HL-60 (cell line): ENCODE measurements around the gene WDR7.

Source experiments
- DNase-seq, 2 experiments: peaks; one replicate each; pipeline ENCODE4 v3.0.0-alpha.2; 2010 to 2020; ENCODE audit warnings: low read depth in 1 of 2, low spot score in 1 of 2
- H3K27ac ChIP-seq: fragments of 250-450 bp; sonication (Bioruptor Pico); replicated peaks from 2 replicates; pipeline ENCODE4 v1.5.1; 2020; ENCODE audit warnings: mild to moderate bottlenecking, moderate library complexity
- H3K27me3 ChIP-seq: fragments of 250-450 bp; sonication (Bioruptor Pico); 2 replicates; pipeline ENCODE4 v1.5.1; 2021; ENCODE audit warnings: mild to moderate bottlenecking, moderate library complexity; ENCODE audit not compliant: insufficient read depth, poor library complexity, severe bottlenecking
- H3K4me3 ChIP-seq: replicated peaks from 2 replicates; pipeline ENCODE4 v1.5.1; 2011; ENCODE audit warnings: mild to moderate bottlenecking, control low read depth, low read length; ENCODE audit not compliant: insufficient read depth
- CTCF ChIP-seq: IDR thresholded peaks from one replicate; pipeline ENCODE4 v1.5.1; 2011; ENCODE audit warnings: low read length, control low read depth, inconsistent platforms; ENCODE audit not compliant: insufficient read depth
- GABPA ChIP-seq: IDR thresholded peaks from 2 replicates; pipeline ENCODE4 v1.6.1; 2012; ENCODE audit warnings: low read depth
- POLR2AphosphoS5 ChIP-seq: IDR thresholded peaks from 2 replicates; pipeline ENCODE4 v1.6.1; 2012; ENCODE audit warnings: low read depth
- REST ChIP-seq: IDR thresholded peaks from 2 replicates; pipeline ENCODE4 v1.6.1; 2012; ENCODE audit warnings: low read depth; ENCODE audit not compliant: insufficient replicate concordance
- SPI1 ChIP-seq: IDR thresholded peaks from 2 replicates; pipeline ENCODE4 v1.6.1; 2012; ENCODE audit warnings: low read depth, mild to moderate bottlenecking, borderline replicate concordance

The WDR7 gene

DNA sequence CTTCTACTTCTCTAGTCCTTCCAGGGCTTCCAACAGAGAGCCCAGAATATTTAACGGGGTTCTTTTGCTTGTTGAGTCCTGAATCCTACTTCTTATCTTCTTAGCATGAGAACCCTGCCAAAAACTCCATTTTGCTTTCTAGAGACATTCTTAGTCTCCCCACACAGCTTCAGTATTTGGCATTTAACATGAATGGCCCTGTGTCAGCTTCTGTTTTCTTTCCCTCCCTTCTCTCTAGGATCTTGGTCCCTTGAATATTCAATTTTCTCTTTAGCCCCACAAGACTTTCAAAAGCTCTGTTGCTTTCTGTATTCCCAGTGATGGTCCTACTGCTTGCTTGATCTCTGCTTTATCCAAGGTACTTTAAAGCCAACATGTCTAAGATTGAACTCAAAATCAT lies 89.5 kb downstream of the WDR7 start:
- no peak for TF ChIP-seq GABPA
- Histone ChIP-seq H3K4me3 (no peak overlapping the region), H3K27ac (no peak overlapping the region), H3K27me3 (no peaks in the 10 kb centered on the region)
- no peak for DNase-seq

DNA sequence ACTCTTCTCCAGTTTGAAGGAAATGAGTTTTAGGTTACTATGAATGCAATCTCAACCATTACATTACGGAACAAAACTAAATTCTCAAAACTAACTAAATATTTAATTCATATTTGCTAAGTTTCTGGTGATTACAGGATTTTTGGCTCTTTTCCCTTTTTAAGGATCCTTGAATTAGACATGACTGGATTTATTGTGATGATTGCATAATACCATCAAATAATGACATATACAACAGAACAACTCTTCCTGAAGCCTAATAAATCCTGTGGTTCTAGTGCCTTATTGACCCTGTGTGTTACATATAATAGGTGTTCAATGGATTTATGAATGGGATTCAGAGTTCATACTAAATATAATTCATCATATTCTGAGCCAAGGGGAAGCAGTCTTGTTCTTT lies 90.5 kb downstream of the WDR7 start:
- no peak for TF ChIP-seq POLR2AphosphoS5
- no peak for TF ChIP-seq GABPA
- TF ChIP-seq REST, result no peak
- TF ChIP-seq SPI1, result no peak
- TF ChIP-seq CTCF, result no peak
- Histone ChIP-seq H3K4me3 (no peak overlapping the region), H3K27ac (no peak overlapping the region), H3K27me3 (no peaks in the 10 kb centered on the region)
- no peak for DNase-seq

GRCh38 chr18:56743115-56743514 lies 92.0 kb downstream of the WDR7 start:
- TF ChIP-seq POLR2AphosphoS5, result no peak
- TF ChIP-seq CTCF, result no peak
- TF ChIP-seq GABPA, result no peak
- no peak for TF ChIP-seq SPI1
- no peak for TF ChIP-seq REST
- DNase-seq, result no peak
- Histone ChIP-seq H3K27ac (no peak overlapping the region), H3K27me3 (no peaks in the 10 kb centered on the region), H3K4me3 (no peak overlapping the region)

DNA sequence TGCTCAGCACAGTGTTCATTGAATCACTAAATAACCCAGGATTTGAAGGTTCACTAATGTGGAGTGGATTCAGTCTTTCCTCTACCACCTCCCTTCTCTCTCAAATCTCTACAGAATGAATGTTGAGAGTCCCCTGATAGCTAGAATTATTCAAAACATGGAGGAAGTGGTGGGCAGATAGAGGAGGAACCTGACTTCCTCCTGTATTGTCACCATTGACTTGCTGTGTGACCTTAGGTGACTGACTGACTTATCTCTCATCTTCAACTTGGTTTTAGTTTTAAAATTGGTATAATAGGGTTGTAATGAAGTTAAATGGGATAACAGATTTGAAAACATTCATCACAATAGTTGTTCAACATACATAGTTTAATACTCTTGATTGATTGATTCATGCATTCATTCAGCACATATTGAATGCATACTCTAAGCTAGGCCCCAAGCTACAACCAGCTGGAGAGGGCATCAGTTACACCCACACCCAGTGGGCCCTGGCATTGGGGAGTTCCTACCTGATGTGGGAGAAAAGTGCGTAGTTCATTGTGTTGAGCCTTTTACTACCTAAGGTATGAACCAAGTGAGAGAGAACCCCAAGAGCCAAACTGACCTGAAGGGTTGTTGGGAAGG lies 96.0 kb downstream of the WDR7 start:
- no peaks in the 10 kb centered on the region for H3K27me3 ChIP-seq
- TF ChIP-seq SPI1 (peak; percentile 71; the same call in 1 of the 2 replicates), GABPA (no peak)
- no peak overlapping the region for H3K4me3 ChIP-seq
- DNase-seq, result no peak
- no peak overlapping the region for H3K27ac ChIP-seq

DNA sequence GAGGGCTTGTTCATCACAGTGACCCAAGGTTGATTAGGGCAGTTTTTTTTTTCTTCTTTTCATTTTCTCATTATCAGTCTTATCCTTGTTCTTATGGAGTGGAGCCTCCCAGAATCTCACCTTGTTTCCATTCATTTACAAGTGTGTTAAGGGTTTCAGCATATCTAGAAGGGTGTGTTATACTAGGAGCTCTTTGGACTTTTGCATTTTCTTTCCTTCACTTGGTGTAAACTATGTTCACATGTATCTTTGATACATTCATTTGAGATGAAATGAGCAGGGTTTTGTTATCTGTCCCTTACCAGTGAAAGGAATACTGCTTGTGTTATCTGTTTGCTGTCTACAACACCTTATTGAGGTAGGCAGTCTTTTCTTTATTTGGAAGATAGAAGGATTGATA lies 96.7 kb downstream of the WDR7 start:
- DNase-seq, result no peak
- Histone ChIP-seq H3K27ac (no peak overlapping the region), H3K4me3 (no peak overlapping the region), H3K27me3 (no peaks in the 10 kb centered on the region)
- TF ChIP-seq REST (no peak), SPI1 (no peak), GABPA (no peak), POLR2AphosphoS5 (no peak), CTCF (no peak)
